ENCODE data around the gene FBXO34. TPM values are rescaled to one million over a fixed set of nuclear protein-coding genes. Genes with fewer than 3 reads are reported as not detected.

The FBXO34 gene
- total RNA-seq, 2 donors from 2014 or later: 16.0 to 21.6 TPM

- Histone ChIP-seq H3K27me3 (replicated peaks; ENCODE audit: insufficient read depth) (no peaks in the 10 kb centered on the region), H3K27ac (no peak overlapping the region), H3K9me3 (peaks cover 3% of the 10 kb centered on the region), H3K36me3 (no peaks in the 10 kb centered on the region), H3K4me3 (no peak overlapping the region), H3K4me1 (ENCODE audit: control insufficient read depth in 1 of 2, low read depth in 2 of 2) (peaks cover 12 to 20% of the 10 kb centered on the region in 2 donors)
- DNase-seq (ENCODE audit: low spot score) (no peak), ATAC-seq (ENCODE audit: insufficient number of reproducible peaks, low FRiP score, low read depth) (no peak)
- TF ChIP-seq CTCF (IDR thresholded peaks at IDR 0.05): no peak
Observed at GRCh38 chr14:55314449-55314848, 43.2 kb downstream of the FBXO34 start.

GRCh38 chr14:55316564-55316963, 45.3 kb downstream of the FBXO34 start:
- H3K9me3 ChIP-seq: peaks cover 3% of the 10 kb centered on the region
- no peaks in the 10 kb centered on the region for H3K27me3 ChIP-seq (replicated peaks; ENCODE audit: insufficient read depth)
- ATAC-seq (ENCODE audit: insufficient number of reproducible peaks, low FRiP score, low read depth) (no peak), DNase-seq (ENCODE audit: low spot score) (no peak)
- H3K4me1 ChIP-seq (ENCODE audit: control insufficient read depth in 1 of 2, low read depth in 2 of 2): no peaks in the 10 kb centered on the region
- no peak overlapping the region for H3K4me3 ChIP-seq
- H3K27ac ChIP-seq: no peak overlapping the region
- H3K36me3 ChIP-seq: no peaks in the 10 kb centered on the region
- no peak for TF ChIP-seq CTCF (IDR thresholded peaks at IDR 0.05)

GRCh38 chr14:55317542-55318306, 46.5 kb downstream of the FBXO34 start:
- no peak overlapping the region for H3K27ac ChIP-seq
- no peak for DNase-seq (ENCODE audit: low spot score)
- no peaks in the 10 kb centered on the region for H3K27me3 ChIP-seq (replicated peaks; ENCODE audit: insufficient read depth)
- H3K4me1 ChIP-seq (ENCODE audit: control insufficient read depth in 1 of 2, low read depth in 2 of 2): no peaks in the 10 kb centered on the region
- H3K36me3 ChIP-seq: no peaks in the 10 kb centered on the region
- TF ChIP-seq CTCF (IDR thresholded peaks at IDR 0.05): no peak
- H3K9me3 ChIP-seq: no peaks in the 10 kb centered on the region
- H3K4me3 ChIP-seq: no peak overlapping the region
- ATAC-seq (ENCODE audit: insufficient number of reproducible peaks, low FRiP score, low read depth): no peak

- no peaks in the 10 kb centered on the region for H3K27me3 ChIP-seq (replicated peaks; ENCODE audit: insufficient read depth)
- H3K4me3 ChIP-seq: no peak overlapping the region
- no peak overlapping the region for H3K27ac ChIP-seq
- no peaks in the 10 kb centered on the region for H3K36me3 ChIP-seq
- ATAC-seq (ENCODE audit: insufficient number of reproducible peaks, low FRiP score, low read depth) (no peak), DNase-seq (ENCODE audit: low spot score) (no peak)
- H3K4me1 ChIP-seq (ENCODE audit: control insufficient read depth in 1 of 2, low read depth in 2 of 2): no peaks in the 10 kb centered on the region
- no peak for TF ChIP-seq CTCF (IDR thresholded peaks at IDR 0.05)
- no peaks in the 10 kb centered on the region for H3K9me3 ChIP-seq
Observed at GRCh38 chr14:55318694-55319093, 47.5 kb downstream of the FBXO34 start.

GRCh38 chr14:55323910-55324309, 52.7 kb downstream of the FBXO34 start:
- DNase-seq (ENCODE audit: low spot score) (no peak), ATAC-seq (ENCODE audit: insufficient number of reproducible peaks, low FRiP score, low read depth) (no peak)
- H3K36me3 ChIP-seq: no peaks in the 10 kb centered on the region
- H3K9me3 ChIP-seq: no peaks in the 10 kb centered on the region
- no peak overlapping the region for H3K27ac ChIP-seq
- H3K27me3 ChIP-seq (replicated peaks; ENCODE audit: insufficient read depth): no peaks in the 10 kb centered on the region
- peaks cover under 1 to 3% of the 10 kb centered on the region in 2 donors for H3K4me1 ChIP-seq (ENCODE audit: control insufficient read depth in 1 of 2, low read depth in 2 of 2)
- TF ChIP-seq CTCF (IDR thresholded peaks at IDR 0.05): no peak
- no peak overlapping the region for H3K4me3 ChIP-seq
